Activated CD4-positive, alpha-beta T cell treated with anti-CD3 and anti-CD28 coated beads for 36 hours (primary cell): ENCODE data around the gene MED10. TPM values are rescaled to one million over a fixed set of nuclear protein-coding genes. Genes with fewer than 3 reads are reported as not detected.

Source experiments
- ATAC-seq: fragments of 200-7000 bp; cut with Tn5 transposase; one replicate; pipeline ENCODE4 v1.10.0; 2021; ENCODE audit warnings: mild to moderate bottlenecking, moderate library complexity
- CTCF ChIA-PET: fragments of 350-600 bp; sonication (Branson Sonifier 250); formaldehyde crosslinking; loops from one replicate; lab custom pipeline; 2021; ENCODE audit warnings: antibody characterized with exemption; lab: Charles Lee
- POLR2A ChIA-PET: fragments of 350-600 bp; sonication (Branson Sonifier 250); formaldehyde crosslinking; loops from one replicate; lab custom pipeline; 2021; ENCODE audit warnings: antibody characterized with exemption, inconsistent platforms; lab: Charles Lee
- DNase-seq: peaks from one replicate; pipeline ENCODE4 v3.0.0-alpha.2; 2020
- H3K27ac Mint-ChIP-seq: one replicate; pipeline ENCODE4 v1.8.0; 2021; ENCODE audit warnings: mixed read lengths
- H3K27me3 Mint-ChIP-seq: one replicate; pipeline ENCODE4 v1.8.0; 2021; ENCODE audit warnings: mixed read lengths
- H3K36me3 Mint-ChIP-seq: one replicate; pipeline ENCODE4 v1.8.0; 2021; ENCODE audit warnings: low read depth, mixed read lengths
- H3K4me1 Mint-ChIP-seq: one replicate; pipeline ENCODE4 v1.8.0; 2021; ENCODE audit warnings: mixed read lengths
- H3K4me3 Mint-ChIP-seq: one replicate; pipeline ENCODE4 v1.8.0; 2021; ENCODE audit warnings: mild to moderate bottlenecking, moderate library complexity, mixed read lengths
- H3K9me3 Mint-ChIP-seq: one replicate; pipeline ENCODE4 v1.8.0; 2021; ENCODE audit warnings: low read depth, mixed read lengths
- intact Hi-C, 2 experiments: fragments of 100-400 bp; cut with DNase I in 1 of 2; cut with micrococcal nuclease in 1 of 2; formaldehyde crosslinking; loops; one replicate each; pipeline versions ENCODE4 v1.14.2 to v1.15.1; 2022 to 2024; cut with DNase I, micrococcal nuclease
- total RNA-seq, 2 experiments: library from RNA; stranded (reverse); gene quantifications; one replicate each; pipeline ENCODE4 v1.2.3, GENCODE V29; 2021

The MED10 gene
- total RNA-seq, result 10 to 100 TPM; 40.4 to 50.8 TPM

- no peaks in the 10 kb centered on the region for H3K9me3 Mint-ChIP-seq
- CTCF ChIA-PET, result interaction anchor here (0.7 to 1.5 kb wide), 2 partner anchors 10 to 1235 kb away, joined by 3 read pairs; no protein-coding TSS in a partner anchor
- POLR2A ChIA-PET, result interaction anchor here (0.6 to 1.5 kb wide), 4 partner anchors 9 to 956 kb away, joined by 3 to 5 read pairs (median 4); partner anchors contain the start of genes ICE1, NSUN2 and SRD5A1
- DNase-seq (peak; percentile 98), ATAC-seq (peak; percentile 96)
- H3K27me3 Mint-ChIP-seq, result no peaks in the 10 kb centered on the region
- H3K36me3 Mint-ChIP-seq, result peaks cover 48% of the 10 kb centered on the region
- peaks cover 38% of the 10 kb centered on the region for H3K4me1 Mint-ChIP-seq
- peak within 1 kb of the TSS; percentile 96 for H3K4me3 Mint-ChIP-seq
- peak within 1 kb of the TSS; percentile 97 for H3K27ac Mint-ChIP-seq
- intact Hi-C loops, result loop anchor here (1.0 to 10.0 kb wide), 14 partner anchors 71 to 1489 kb away; partner anchors contain the start of genes ICE1 (in 2 of the 2), NSUN2 (in 2 of the 2), SRD5A1 (in 2 of the 2) and TENT4A (in 2 of the 2)
Measured at GRCh38 chr5:6377905-6378765, at the start of gene MED10. Gene MED10, minus strand, starts transcription at chr5:6378547. Its CDS starts 64 bp downstream, at chr5:6378483.

GRCh38 chr5:6427694-6428093 is 49.3 kb upstream of the MED10 start:
- ChIA-PET POLR2A (no interaction called here), CTCF (no interaction called here)
- peaks cover 16% of the 10 kb centered on the region for H3K27me3 Mint-ChIP-seq
- no peak overlapping the region for H3K27ac Mint-ChIP-seq
- no peaks in the 10 kb centered on the region for H3K4me1 Mint-ChIP-seq
- no peak overlapping the region for H3K4me3 Mint-ChIP-seq
- intact Hi-C loops, result no loop called here
- no peaks in the 10 kb centered on the region for H3K36me3 Mint-ChIP-seq
- no peaks in the 10 kb centered on the region for H3K9me3 Mint-ChIP-seq
- ATAC-seq (no peak), DNase-seq (no peak)

- no peak for DNase-seq
- Mint-ChIP-seq H3K4me3 (no peak overlapping the region), H3K27ac (no peak overlapping the region), H3K36me3 (no peaks in the 10 kb centered on the region), H3K4me1 (no peaks in the 10 kb centered on the region), H3K27me3 (peaks cover 16% of the 10 kb centered on the region), H3K9me3 (no peaks in the 10 kb centered on the region)
- POLR2A ChIA-PET, result no interaction called here
- ATAC-seq, result no peak
- intact Hi-C loops, result no loop called here
- CTCF ChIA-PET, result interaction anchor here (0.6 kb wide), 1 partner anchor 150 kb away, joined by 3 read pairs; no protein-coding TSS in a partner anchor
Measured at GRCh38 chr5:6424700-6425099, 46.4 kb upstream of the MED10 start.

- ChIA-PET CTCF (no interaction called here), POLR2A (no interaction called here)
- ATAC-seq (no peak), DNase-seq (no peak)
- intact Hi-C loops, result no loop called here
- Mint-ChIP-seq H3K27ac (no peak overlapping the region), H3K27me3 (peaks cover 14% of the 10 kb centered on the region), H3K4me3 (no peak overlapping the region), H3K9me3 (no peaks in the 10 kb centered on the region), H3K36me3 (no peaks in the 10 kb centered on the region), H3K4me1 (no peaks in the 10 kb centered on the region)
Measured at GRCh38 chr5:6424110-6424659, 45.8 kb upstream of the MED10 start.

- H3K9me3 Mint-ChIP-seq, result no peaks in the 10 kb centered on the region
- DNase-seq, result no peak
- ChIA-PET CTCF (no interaction called here), POLR2A (no interaction called here)
- H3K27me3 Mint-ChIP-seq, result peaks cover 14% of the 10 kb centered on the region
- H3K4me1 Mint-ChIP-seq, result no peaks in the 10 kb centered on the region
- H3K27ac Mint-ChIP-seq, result no peak overlapping the region
- ATAC-seq, result no peak
- intact Hi-C loops, result no loop called here
- H3K4me3 Mint-ChIP-seq, result no peak overlapping the region
- H3K36me3 Mint-ChIP-seq, result no peaks in the 10 kb centered on the region
Measured at GRCh38 chr5:6423327-6424109, 45.2 kb upstream of the MED10 start.

- CTCF ChIA-PET, result no interaction called here
Measured at GRCh38 chr5:6419340-6419852, 41.0 kb upstream of the MED10 start.

GRCh38 chr5:6418679-6419276 is 40.4 kb upstream of the MED10 start:
- CTCF ChIA-PET, result no interaction called here
- Mint-ChIP-seq H3K9me3 (no peaks in the 10 kb centered on the region), H3K36me3 (no peaks in the 10 kb centered on the region), H3K27me3 (peaks cover 7% of the 10 kb centered on the region), H3K4me1 (no peaks in the 10 kb centered on the region), H3K27ac (no peak overlapping the region), H3K4me3 (no peak overlapping the region)
- POLR2A ChIA-PET, result no interaction called here
- intact Hi-C loops, result no loop called here
- DNase-seq (no peak), ATAC-seq (no peak)

More at GRCh38 chr5:6419340-6419852, 41.0 kb upstream of the MED10 start:
- Mint-ChIP-seq H3K4me3 (no peak overlapping the region), H3K36me3 (no peaks in the 10 kb centered on the region), H3K27me3 (peaks cover 7% of the 10 kb centered on the region), H3K27ac (no peak overlapping the region), H3K4me1 (no peaks in the 10 kb centered on the region), H3K9me3 (no peaks in the 10 kb centered on the region)
- intact Hi-C loops, result no loop called here
- POLR2A ChIA-PET, result no interaction called here
- ATAC-seq, result no peak
- DNase-seq, result no peak

- POLR2A ChIA-PET, result no interaction called here
- intact Hi-C loops, result no loop called here
- no peak for DNase-seq
- Mint-ChIP-seq H3K4me1 (no peaks in the 10 kb centered on the region), H3K4me3 (no peak overlapping the region), H3K27ac (no peak overlapping the region), H3K27me3 (peaks cover 7% of the 10 kb centered on the region), H3K36me3 (no peaks in the 10 kb centered on the region), H3K9me3 (no peaks in the 10 kb centered on the region)
- CTCF ChIA-PET, result no interaction called here
- no peak for ATAC-seq
Measured at GRCh38 chr5:6417657-6418056, 39.3 kb upstream of the MED10 start.

GRCh38 chr5:6412811-6413210 is 34.5 kb upstream of the MED10 start:
- POLR2A ChIA-PET, result no interaction called here

GRCh38 chr5:6411141-6411540 is 32.8 kb upstream of the MED10 start:
- POLR2A ChIA-PET, result no interaction called here
- peaks cover 13% of the 10 kb centered on the region for H3K27me3 Mint-ChIP-seq
- peaks cover 2% of the 10 kb centered on the region for H3K36me3 Mint-ChIP-seq
- DNase-seq (no peak), ATAC-seq (no peak)
- H3K4me1 Mint-ChIP-seq, result peaks cover 4% of the 10 kb centered on the region
- intact Hi-C loops, result no loop called here
- H3K9me3 Mint-ChIP-seq, result no peaks in the 10 kb centered on the region
- CTCF ChIA-PET, result no interaction called here
- H3K4me3 Mint-ChIP-seq, result no peak overlapping the region
- no peak overlapping the region for H3K27ac Mint-ChIP-seq

More at GRCh38 chr5:6412811-6413210, 34.5 kb upstream of the MED10 start:
- Mint-ChIP-seq H3K27me3 (peaks cover 6% of the 10 kb centered on the region), H3K27ac (no peak overlapping the region), H3K4me1 (peaks cover 4% of the 10 kb centered on the region), H3K9me3 (no peaks in the 10 kb centered on the region), H3K36me3 (peaks cover 2% of the 10 kb centered on the region), H3K4me3 (no peak overlapping the region)
- CTCF ChIA-PET, result no interaction called here
- ATAC-seq (no peak), DNase-seq (no peak)
- intact Hi-C loops, result no loop called here

- CTCF ChIA-PET, result interaction anchor here (0.7 kb wide), 1 partner anchor 616 kb away, joined by 3 read pairs; no protein-coding TSS in a partner anchor
Measured at GRCh38 chr5:6410421-6410820, 32.1 kb upstream of the MED10 start.

More at GRCh38 chr5:6410421-6410820, 32.1 kb upstream of the MED10 start:
- no peak for ATAC-seq
- peaks cover 2% of the 10 kb centered on the region for H3K36me3 Mint-ChIP-seq
- H3K4me3 Mint-ChIP-seq, result no peak overlapping the region
- POLR2A ChIA-PET, result no interaction called here
- DNase-seq, result no peak
- intact Hi-C loops, result no loop called here
- H3K9me3 Mint-ChIP-seq, result no peaks in the 10 kb centered on the region
- peaks cover 4% of the 10 kb centered on the region for H3K4me1 Mint-ChIP-seq
- no peak overlapping the region for H3K27ac Mint-ChIP-seq
- H3K27me3 Mint-ChIP-seq, result peaks cover 13% of the 10 kb centered on the region
